Astrocyte of the cerebellum (primary cell): Measurements from ENCODE around the gene PDGFRB.

Experiments
- DNase-seq: peaks from one replicate; pipeline ENCODE4 v3.0.0-alpha.2; 2011; ENCODE audit warnings: low read depth
- H3K4me3 ChIP-seq: 2 replicates; pipeline ENCODE4 v1.5.1; 2011; ENCODE audit warnings: mild to moderate bottlenecking, low read depth, low read length, moderate library complexity
- in situ Hi-C: cut with HindIII; loops from 2 replicates; pipeline ENCODE4 v1.10.0; 2017; ENCODE audit warnings: low sequenced_read_pairs
- TF ChIP-seq, protein P1 (sequence below): IDR thresholded peaks from 2 replicates; pipeline ENCODE4 v1.5.1; 2012; ENCODE audit warnings: low read length, low read depth, moderate library complexity, mild to moderate bottlenecking; ENCODE audit errors: missing control alignments

PDGFRB gene

DNA sequence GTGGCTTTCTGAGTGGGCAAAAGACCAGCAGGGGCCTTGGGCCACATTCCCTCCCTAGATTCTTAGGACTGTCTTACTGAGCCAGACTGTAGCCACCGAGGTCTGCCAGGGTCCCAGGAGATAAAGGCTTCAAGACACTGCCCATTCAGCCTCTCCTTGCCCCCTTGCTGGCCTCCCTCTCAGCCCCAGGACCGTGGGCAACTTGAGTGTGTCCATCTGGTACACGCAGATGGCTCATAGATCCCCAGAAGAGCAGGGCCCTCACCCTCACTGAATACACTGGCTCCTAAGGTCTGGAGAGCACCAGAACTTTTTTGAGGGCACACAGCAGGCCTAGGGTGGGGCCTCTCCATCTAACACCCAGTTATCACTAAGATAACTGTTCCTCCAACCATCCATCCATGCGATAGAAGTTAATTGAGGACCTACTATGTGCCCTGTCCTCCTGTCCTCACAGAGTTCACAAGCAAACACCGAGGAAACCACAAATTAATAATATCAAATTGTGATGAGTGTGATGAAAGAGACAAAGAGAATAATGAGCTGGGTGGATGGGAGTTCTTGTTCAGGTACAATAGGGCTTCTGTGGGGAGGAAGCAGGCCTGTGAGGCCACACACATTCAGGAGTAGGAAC is 4.9 kb upstream of the PDGFRB start:
- no peak overlapping the region for H3K4me3 ChIP-seq
- DNase-seq = no peak
- TF ChIP-seq, protein P1, sequence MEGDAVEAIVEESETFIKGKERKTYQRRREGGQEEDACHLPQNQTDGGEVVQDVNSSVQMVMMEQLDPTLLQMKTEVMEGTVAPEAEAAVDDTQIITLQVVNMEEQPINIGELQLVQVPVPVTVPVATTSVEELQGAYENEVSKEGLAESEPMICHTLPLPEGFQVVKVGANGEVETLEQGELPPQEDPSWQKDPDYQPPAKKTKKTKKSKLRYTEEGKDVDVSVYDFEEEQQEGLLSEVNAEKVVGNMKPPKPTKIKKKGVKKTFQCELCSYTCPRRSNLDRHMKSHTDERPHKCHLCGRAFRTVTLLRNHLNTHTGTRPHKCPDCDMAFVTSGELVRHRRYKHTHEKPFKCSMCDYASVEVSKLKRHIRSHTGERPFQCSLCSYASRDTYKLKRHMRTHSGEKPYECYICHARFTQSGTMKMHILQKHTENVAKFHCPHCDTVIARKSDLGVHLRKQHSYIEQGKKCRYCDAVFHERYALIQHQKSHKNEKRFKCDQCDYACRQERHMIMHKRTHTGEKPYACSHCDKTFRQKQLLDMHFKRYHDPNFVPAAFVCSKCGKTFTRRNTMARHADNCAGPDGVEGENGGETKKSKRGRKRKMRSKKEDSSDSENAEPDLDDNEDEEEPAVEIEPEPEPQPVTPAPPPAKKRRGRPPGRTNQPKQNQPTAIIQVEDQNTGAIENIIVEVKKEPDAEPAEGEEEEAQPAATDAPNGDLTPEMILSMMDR = no peak
- in situ Hi-C loops = no loop called here

DNA sequence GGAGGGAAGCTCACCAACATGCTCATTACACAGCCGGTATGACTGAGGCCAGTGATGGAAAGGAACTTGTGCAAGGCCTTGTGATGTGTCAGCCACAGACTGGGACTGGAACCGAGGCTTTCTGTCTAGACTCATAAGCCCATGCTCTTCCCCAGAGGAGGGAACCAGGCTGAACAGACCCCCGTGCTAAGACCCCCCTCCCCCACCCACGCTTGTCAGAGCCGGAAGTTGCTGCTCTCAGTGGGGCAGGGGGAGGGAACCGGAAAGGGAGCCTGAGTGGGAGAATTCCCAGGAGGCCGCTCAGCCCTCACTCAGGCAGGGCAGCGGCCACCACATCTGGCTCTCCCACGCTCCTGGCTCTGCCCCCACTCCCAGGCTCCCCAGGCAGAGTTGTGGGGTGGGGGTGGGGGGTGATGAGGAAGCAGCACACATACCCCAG is 4.1 kb upstream of the PDGFRB start:
- no peak overlapping the region for H3K4me3 ChIP-seq
- DNase-seq = no peak
- in situ Hi-C loops = no loop called here
- TF ChIP-seq, protein P1 = no peak

DNA sequence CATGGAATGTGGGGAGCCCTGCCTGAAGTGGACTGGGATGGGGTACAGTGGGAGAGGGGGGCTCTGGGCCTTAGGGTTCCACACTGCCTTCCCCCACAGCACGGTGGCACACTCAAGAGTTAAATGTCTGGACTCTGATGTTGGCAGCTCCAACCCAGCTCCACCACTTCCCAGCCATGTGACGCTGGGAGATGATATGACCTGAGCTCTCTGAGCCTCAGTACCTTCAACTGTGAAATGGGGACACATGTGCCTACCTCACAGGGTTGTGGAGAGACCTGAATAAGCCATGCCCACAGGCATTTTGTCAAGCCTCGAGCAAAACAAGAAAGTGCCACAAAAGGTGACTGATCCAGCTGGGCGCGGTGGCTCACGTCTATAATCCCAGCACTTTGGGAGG is 3.4 kb upstream of the PDGFRB start:
- TF ChIP-seq, protein P1 = no peak
- DNase-seq = no peak
- H3K4me3 ChIP-seq = no peak overlapping the region
- in situ Hi-C loops = no loop called here

DNA sequence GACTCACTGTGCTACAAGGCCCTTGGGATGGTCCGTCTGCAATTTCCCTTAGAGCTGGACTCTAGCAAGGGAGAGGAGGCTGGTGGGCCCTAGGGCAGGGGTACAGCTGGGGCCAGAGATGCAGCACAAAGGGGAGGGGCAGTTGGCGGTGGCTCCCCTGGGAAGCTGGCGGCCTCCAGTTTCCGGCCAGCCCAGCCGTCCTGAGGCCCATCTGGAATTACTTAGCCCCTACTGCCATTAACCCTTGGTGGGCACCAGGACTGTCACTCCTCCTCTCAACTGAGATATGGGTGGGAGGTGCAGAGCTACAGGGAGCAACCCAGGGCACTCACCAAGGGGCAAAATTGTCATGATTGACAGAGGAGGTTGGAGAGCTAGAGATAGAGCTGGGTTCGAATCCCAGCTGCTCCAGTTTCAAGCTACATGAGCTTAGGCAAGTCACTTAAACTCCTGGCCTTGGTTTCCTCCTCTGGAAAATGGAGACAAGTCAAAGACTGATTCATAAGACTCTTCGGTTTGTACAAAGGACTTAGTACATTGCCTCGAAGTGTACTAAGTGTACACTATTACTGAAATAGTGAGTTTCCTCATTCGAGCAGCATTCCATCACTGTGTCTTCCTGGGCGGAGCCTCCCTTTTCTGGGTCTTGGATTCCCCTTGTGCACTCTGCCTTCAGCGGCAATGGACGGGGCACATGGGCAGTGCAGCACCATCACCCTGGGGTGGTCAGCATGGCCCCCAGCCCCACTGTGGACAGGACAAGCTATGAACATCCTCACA is 2.7 kb upstream of the PDGFRB start:
- TF ChIP-seq, protein P1 = no peak
- in situ Hi-C loops = no loop called here
- no peak overlapping the region for H3K4me3 ChIP-seq
- DNase-seq = no peak

DNA sequence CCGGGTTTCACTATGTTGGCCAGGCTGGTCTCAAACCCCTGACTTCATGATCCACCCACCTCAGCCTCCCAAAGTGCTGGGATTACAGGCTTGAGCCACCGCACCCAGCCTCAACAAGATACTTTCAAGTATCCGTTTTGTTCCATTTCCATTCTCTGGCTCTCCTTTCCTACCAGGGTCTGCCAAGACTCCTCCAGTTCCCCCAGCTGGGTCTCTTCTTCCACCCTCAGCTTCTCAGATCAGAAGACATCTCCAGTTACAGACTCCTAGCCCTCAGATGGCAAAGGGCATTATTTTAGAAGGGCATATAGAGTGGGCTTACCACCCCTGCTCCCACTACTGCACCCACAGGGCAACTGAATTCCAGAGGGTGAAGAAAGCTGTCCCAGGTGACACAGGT is 1.5 kb upstream of the PDGFRB start:
- H3K4me3 ChIP-seq = no peak overlapping the region
- in situ Hi-C loops = no loop called here
- TF ChIP-seq, protein P1 = no peak
- DNase-seq = no peak

DNA sequence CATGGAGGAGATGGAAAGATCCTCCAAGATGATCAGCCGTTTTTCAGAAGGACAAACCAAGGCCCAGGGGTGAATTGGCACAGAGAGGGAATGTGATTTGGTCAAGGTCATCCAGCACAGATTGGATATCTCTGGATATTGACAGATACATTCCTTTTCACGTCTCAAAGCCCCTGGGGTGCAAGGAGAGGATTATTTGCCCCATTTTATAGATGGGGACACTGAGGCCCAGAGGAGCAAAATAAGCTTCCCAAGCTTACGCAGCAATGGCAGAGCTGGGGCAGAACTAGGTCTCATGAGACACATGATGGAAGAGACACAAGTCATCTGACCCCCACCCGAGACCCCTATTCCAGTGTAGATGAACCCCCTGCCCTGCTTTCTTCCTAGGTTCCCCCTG is 895 bp upstream of the PDGFRB start:
- TF ChIP-seq, protein P1 = no peak
- no peak overlapping the region for H3K4me3 ChIP-seq
- no peak for DNase-seq
- in situ Hi-C loops = no loop called here
